ENCODE data around the gene JUNB. TPM values are rescaled to one million over a fixed set of nuclear protein-coding genes. Genes with fewer than 3 reads are reported as not detected.

Gene JUNB
- total and polyA plus RNA-seq, 2 of the 8 experiments (the other 6 are each of a cell fraction or from before 2014, with no cell fraction given), result 7.4 to 10.0 TPM

DNA sequence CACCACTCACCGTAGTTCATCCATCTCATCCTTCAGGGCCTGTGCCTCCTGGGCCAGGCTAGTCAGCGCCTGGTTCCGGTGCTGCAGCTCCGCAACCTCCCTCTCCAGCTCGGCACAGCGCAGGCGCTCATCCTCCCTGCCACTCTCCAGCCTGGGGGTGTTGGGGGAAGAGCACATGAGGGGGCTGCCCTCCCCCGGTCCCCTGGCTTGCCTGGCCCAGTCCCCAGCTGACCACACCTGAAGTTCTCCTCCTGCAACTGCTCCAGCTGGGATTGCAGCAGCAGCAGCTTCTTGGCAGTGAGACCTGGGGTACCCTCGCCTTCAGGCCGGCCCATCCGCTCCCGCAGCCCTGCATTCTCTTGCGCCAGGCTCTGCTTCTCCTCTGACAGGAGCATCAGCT lies 20.4 kb upstream of the JUNB start:
- Histone ChIP-seq H2BK12ac (ENCODE audit: low read depth, low read length) (no peak overlapping the region), H2AK5ac (ENCODE audit: low read depth, low read length) (no peak overlapping the region), H3K27me3 (replicated peaks in 1 of 4; ENCODE audit: control insufficient read depth in 3 of 4, extremely low read depth in 1 of 4, insufficient read depth in 3 of 4, low read length in 3 of 4) (no peaks in the 10 kb centered on the region), H4K8ac (ENCODE audit: extremely low read depth, insufficient read depth, low read length) (no peak overlapping the region), H3K4me2 (ENCODE audit: insufficient read depth in 1 of 2, low read depth in 2 of 2, low read length in 2 of 2) (no peak overlapping the region), H3K23ac (ENCODE audit: insufficient read length) (no peak overlapping the region), H3K18ac (ENCODE audit: extremely low read depth, low read length) (no peak overlapping the region), H3K56ac (replicated peaks; ENCODE audit: insufficient read length, low read depth, low read length) (no peak overlapping the region), H3K9ac (replicated peaks in 1 of 4; ENCODE audit: extremely low read depth in 1 of 4, low read depth in 3 of 4, low read length in 3 of 4) (no peak overlapping the region), H3K36me3 (ENCODE audit: control insufficient read depth in 2 of 4, insufficient read depth in 4 of 4, low read length in 3 of 4) (peaks cover 0 to 22% (median 9%) of the 10 kb centered on the region in 4 experiments; a peak in 7 of 8 replicates), H3K79me2 (ENCODE audit: control insufficient read depth in 1 of 2, insufficient read depth in 2 of 2, low read length in 2 of 2) (no peaks in the 10 kb centered on the region), H2BK120ac (replicated peaks; ENCODE audit: low read depth, low read length) (no peak overlapping the region), H2BK15ac (ENCODE audit: low read length) (no peak overlapping the region), H4K91ac (replicated peaks; ENCODE audit: insufficient read length, low read length) (no peak overlapping the region), H2BK20ac (ENCODE audit: low read length) (no peak overlapping the region), H3K27ac (ENCODE audit: low read depth, low read length) (no peak overlapping the region), H2BK5ac (ENCODE audit: low read depth, low read length) (no peak overlapping the region), H3K79me1 (ENCODE audit: low read depth, low read length) (no peaks in the 10 kb centered on the region), H3K4ac (replicated peaks; ENCODE audit: insufficient read length, low read depth, low read length) (no peak overlapping the region), H3K14ac (ENCODE audit: insufficient read length) (no peak overlapping the region), H3K23me2 (ENCODE audit: low read depth, low read length) (peaks cover 7% of the 10 kb centered on the region; the same call in 1 of the 2 replicates), H4K20me1 (replicated peaks in 1 of 2; ENCODE audit: control insufficient read depth in 1 of 2, insufficient read depth in 2 of 2, low read length in 2 of 2) (peaks cover 0 to 3% of the 10 kb centered on the region in 2 experiments), H3K9me3 (ENCODE audit: insufficient read depth in 2 of 2, low read depth in 1 of 2, low read length in 1 of 2) (no peaks in the 10 kb centered on the region), H4K5ac (ENCODE audit: insufficient read length, low read depth, low read length) (no peak overlapping the region), H3K4me1 (replicated peaks in 1 of 4; ENCODE audit: control insufficient read depth in 3 of 4, insufficient read depth in 4 of 4, low read length in 3 of 4) (peaks cover 2 to 15% (median 8%) of the 10 kb centered on the region in 4 experiments), H2AFZ (ENCODE audit: low read length) (no peak overlapping the region), H3K4me3 (ENCODE audit: extremely low read depth in 1 of 4, insufficient read depth in 2 of 4, low read depth in 3 of 4, low read length in 4 of 4) (no peak overlapping the region)
- ChIA-PET CTCF (ENCODE audit: partially characterized antibody) (interaction anchor here (0.9 to 11.2 kb wide), 4 partner anchors 8 to 48 kb away, joined by 4 to 137 read pairs (median 32); no protein-coding TSS in a partner anchor), POLR2A (ENCODE audit: partially characterized antibody) (interaction anchor here (1.3 to 16.6 kb wide), 4 partner anchors 13 to 37 kb away, joined by 7 to 317 read pairs (median 12); partner anchors contain the start of genes BEST2, JUNB, PRDX2 and THSD8)
- FAIRE-seq, result no peak
- DNase-seq (ENCODE audit: low read depth in 1 of 2, low spot score in 2 of 2), result no peak
- 92% methylated on average over 12 of the region's 13 CpGs; no CpG with 5 or more reads in 1 of the 2 experiments for WGBS, 2 experiments (ENCODE audit: extremely low coverage in 1 of 2, insufficient coverage in 1 of 2, insufficient read length in 1 of 2, insufficient replicate concordance in 2 of 2, low coverage in 1 of 2, low lambda C conversion rate in 2 of 2, missing lambda C conversion rate in 1 of 2)
- TF ChIP-seq, protein P1, sequence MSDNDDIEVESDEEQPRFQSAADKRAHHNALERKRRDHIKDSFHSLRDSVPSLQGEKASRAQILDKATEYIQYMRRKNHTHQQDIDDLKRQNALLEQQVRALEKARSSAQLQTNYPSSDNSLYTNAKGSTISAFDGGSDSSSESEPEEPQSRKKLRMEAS (IDR thresholded peaks at IDR 0.05), result no peak
- TF ChIP-seq CHD2 (IDR thresholded peaks at IDR 0.05; ENCODE audit: low read length) (no peak), EGR1 (IDR thresholded peaks at IDR 0.05; ENCODE audit: borderline replicate concordance, low read depth, low read length) (no peak), POLR2A (IDR thresholded peaks at IDR 0.05; ENCODE audit: control extremely low read depth in 1 of 2, low read depth in 2 of 2, low read length in 2 of 2) (no peak)
- TF ChIP-seq, protein P2, sequence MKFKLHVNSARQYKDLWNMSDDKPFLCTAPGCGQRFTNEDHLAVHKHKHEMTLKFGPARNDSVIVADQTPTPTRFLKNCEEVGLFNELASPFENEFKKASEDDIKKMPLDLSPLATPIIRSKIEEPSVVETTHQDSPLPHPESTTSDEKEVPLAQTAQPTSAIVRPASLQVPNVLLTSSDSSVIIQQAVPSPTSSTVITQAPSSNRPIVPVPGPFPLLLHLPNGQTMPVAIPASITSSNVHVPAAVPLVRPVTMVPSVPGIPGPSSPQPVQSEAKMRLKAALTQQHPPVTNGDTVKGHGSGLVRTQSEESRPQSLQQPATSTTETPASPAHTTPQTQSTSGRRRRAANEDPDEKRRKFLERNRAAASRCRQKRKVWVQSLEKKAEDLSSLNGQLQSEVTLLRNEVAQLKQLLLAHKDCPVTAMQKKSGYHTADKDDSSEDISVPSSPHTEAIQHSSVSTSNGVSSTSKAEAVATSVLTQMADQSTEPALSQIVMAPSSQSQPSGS (IDR thresholded peaks at IDR 0.05; ENCODE audit: low read length), result no peak
- TF ChIP-seq, protein P3, sequence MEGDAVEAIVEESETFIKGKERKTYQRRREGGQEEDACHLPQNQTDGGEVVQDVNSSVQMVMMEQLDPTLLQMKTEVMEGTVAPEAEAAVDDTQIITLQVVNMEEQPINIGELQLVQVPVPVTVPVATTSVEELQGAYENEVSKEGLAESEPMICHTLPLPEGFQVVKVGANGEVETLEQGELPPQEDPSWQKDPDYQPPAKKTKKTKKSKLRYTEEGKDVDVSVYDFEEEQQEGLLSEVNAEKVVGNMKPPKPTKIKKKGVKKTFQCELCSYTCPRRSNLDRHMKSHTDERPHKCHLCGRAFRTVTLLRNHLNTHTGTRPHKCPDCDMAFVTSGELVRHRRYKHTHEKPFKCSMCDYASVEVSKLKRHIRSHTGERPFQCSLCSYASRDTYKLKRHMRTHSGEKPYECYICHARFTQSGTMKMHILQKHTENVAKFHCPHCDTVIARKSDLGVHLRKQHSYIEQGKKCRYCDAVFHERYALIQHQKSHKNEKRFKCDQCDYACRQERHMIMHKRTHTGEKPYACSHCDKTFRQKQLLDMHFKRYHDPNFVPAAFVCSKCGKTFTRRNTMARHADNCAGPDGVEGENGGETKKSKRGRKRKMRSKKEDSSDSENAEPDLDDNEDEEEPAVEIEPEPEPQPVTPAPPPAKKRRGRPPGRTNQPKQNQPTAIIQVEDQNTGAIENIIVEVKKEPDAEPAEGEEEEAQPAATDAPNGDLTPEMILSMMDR (IDR thresholded peaks at IDR 0.05; ENCODE audit: control extremely low read depth in 1 of 3, insufficient read depth in 1 of 3, low read depth in 1 of 3, low read length in 3 of 3), result no peak
